A673 (cell line): ENCODE measurements around the gene ACKR3. TPM values are rescaled to one million over a fixed set of nuclear protein-coding genes. Genes with fewer than 3 reads are reported as not detected.

Experiments used
- BruUV-seq: library from RNA; stranded (reverse); fragments of 400-500 nt; replicated peaks from 2 replicates; lab custom pipeline; 2021; lab: Mats Ljungman, UMichigan
- CTCF ChIA-PET: fragments of 300-600 bp; sonication (Branson Sonifier 250); formaldehyde crosslinking; loops from one replicate; lab custom pipeline; 2022; ENCODE audit warnings: antibody characterized with exemption; lab: Charles Lee
- POLR2A ChIA-PET: fragments of 300-600 bp; sonication (Branson Sonifier 250); formaldehyde crosslinking; loops from one replicate; lab custom pipeline; 2022; ENCODE audit warnings: antibody characterized with exemption; ENCODE audit not compliant: low non-redundant PET; lab: Charles Lee
- DNase-seq: peaks from one replicate; pipeline ENCODE4 v3.0.0-alpha.2; 2015; ENCODE audit warnings: low spot score
- H3K27ac ChIP-seq: fragments of 200-600 bp; sonication (generic); 2 replicates; pipeline ENCODE4 v1.5.1; 2016; ENCODE audit warnings: mixed run types, low read depth, mild to moderate bottlenecking, mixed read lengths, antibody characterized with exemption, low read length; ENCODE audit not compliant: poor library complexity, severe bottlenecking
- H3K27me3 ChIP-seq: fragments of 200-600 bp; sonication (generic); replicated peaks from 2 replicates; pipeline ENCODE4 v1.6.1; 2017; ENCODE audit warnings: mixed run types, low read depth, mild to moderate bottlenecking, mixed read lengths, antibody characterized with exemption, low read length; ENCODE audit not compliant: insufficient read depth, poor library complexity
- H3K36me3 ChIP-seq: fragments of 200-600 bp; sonication (generic); 2 replicates; pipeline ENCODE4 v1.6.1; 2016; ENCODE audit warnings: mixed run types, mild to moderate bottlenecking, mixed read lengths, antibody characterized with exemption, low read length; ENCODE audit not compliant: insufficient read depth, poor library complexity, severe bottlenecking
- H3K4me1 ChIP-seq: fragments of 200-600 bp; sonication (generic); 2 replicates; pipeline ENCODE4 v1.6.1; 2017; ENCODE audit warnings: mixed run types, mild to moderate bottlenecking, mixed read lengths, antibody characterized with exemption, low read length; ENCODE audit not compliant: insufficient read depth, poor library complexity, severe bottlenecking
- H3K4me3 ChIP-seq: fragments of 200-600 bp; sonication (generic); 2 replicates; pipeline ENCODE4 v1.5.1; 2016; ENCODE audit warnings: low read depth, mixed run types, mild to moderate bottlenecking, mixed read lengths, low read length; ENCODE audit not compliant: poor library complexity, severe bottlenecking
- H3K9me3 ChIP-seq: fragments of 200-600 bp; sonication (generic); 2 replicates; pipeline ENCODE4 v1.6.1; 2016; ENCODE audit warnings: mixed run types, low read depth, mild to moderate bottlenecking, mixed read lengths, antibody characterized with exemption, low read length; ENCODE audit not compliant: poor library complexity, severe bottlenecking
- EZH2 ChIP-seq: fragments of 200-600 bp; sonication (generic); IDR thresholded peaks from 2 replicates; pipeline ENCODE4 v1.6.1; 2017; ENCODE audit warnings: borderline replicate concordance, low read depth, mild to moderate bottlenecking, mixed read lengths, antibody characterized with exemption, low read length; ENCODE audit not compliant: poor library complexity, severe bottlenecking
- intact Hi-C: fragments of 100-400 bp; cut with micrococcal nuclease; formaldehyde crosslinking; loops from one replicate; pipeline ENCODE4 v1.10.0; 2022; ENCODE audit not compliant: unreplicated experiment
- total RNA-seq: library from RNA; stranded (reverse); gene quantifications from 2 replicates; pipeline ENCODE4 v1.2.3, GENCODE V29; 2021
- TF ChIP-seq, protein P1 (sequence below): fragments of 300-800, 200-600 bp; sonication (generic); conservative IDR thresholded peaks from 2 replicates; pipeline ENCODE4 v1.5.1; 2017; ENCODE audit warnings: low read depth, mild to moderate bottlenecking, antibody characterized with exemption, low read length, moderate library complexity, mixed read lengths

Gene ACKR3
- total RNA-seq, 1 experiment from 2014 or later = 0.52 TPM

DNA sequence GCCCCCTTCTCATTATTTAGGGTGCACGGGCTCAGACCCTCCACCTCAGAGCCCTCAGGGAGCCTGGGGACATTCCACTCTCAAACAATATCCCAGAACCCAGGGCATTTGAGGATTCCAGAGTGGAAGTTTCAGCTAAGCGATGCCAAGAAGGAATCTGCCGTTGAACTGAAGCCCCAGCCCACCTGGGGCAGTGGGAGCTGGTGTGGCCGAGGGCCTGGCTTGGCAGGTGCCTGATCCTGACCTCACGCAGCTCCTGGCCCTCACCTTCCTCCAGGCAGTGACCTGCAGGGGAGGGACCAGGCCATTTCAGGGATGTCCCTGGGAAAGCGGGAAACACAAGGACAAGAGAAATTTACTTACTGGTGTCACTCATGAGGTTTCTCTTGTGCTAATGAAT, 58.2 kb downstream of the ACKR3 start:
- DNase-seq = no peak
- intact Hi-C loops = no loop called here
- no peaks in the 10 kb centered on the region for H3K36me3 ChIP-seq
- H3K9me3 ChIP-seq = no peaks in the 10 kb centered on the region
- H3K4me1 ChIP-seq = no peaks in the 10 kb centered on the region
- TF ChIP-seq EZH2 = no peak
- TF ChIP-seq, protein P1, sequence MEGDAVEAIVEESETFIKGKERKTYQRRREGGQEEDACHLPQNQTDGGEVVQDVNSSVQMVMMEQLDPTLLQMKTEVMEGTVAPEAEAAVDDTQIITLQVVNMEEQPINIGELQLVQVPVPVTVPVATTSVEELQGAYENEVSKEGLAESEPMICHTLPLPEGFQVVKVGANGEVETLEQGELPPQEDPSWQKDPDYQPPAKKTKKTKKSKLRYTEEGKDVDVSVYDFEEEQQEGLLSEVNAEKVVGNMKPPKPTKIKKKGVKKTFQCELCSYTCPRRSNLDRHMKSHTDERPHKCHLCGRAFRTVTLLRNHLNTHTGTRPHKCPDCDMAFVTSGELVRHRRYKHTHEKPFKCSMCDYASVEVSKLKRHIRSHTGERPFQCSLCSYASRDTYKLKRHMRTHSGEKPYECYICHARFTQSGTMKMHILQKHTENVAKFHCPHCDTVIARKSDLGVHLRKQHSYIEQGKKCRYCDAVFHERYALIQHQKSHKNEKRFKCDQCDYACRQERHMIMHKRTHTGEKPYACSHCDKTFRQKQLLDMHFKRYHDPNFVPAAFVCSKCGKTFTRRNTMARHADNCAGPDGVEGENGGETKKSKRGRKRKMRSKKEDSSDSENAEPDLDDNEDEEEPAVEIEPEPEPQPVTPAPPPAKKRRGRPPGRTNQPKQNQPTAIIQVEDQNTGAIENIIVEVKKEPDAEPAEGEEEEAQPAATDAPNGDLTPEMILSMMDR = no peak
- POLR2A ChIA-PET = no interaction called here
- CTCF ChIA-PET = no interaction called here
- H3K27ac ChIP-seq = no peak overlapping the region
- H3K4me3 ChIP-seq = no peak overlapping the region
- H3K27me3 ChIP-seq = peaks cover 6% of the 10 kb centered on the region
- BruUV-seq = no TSS peak

DNA sequence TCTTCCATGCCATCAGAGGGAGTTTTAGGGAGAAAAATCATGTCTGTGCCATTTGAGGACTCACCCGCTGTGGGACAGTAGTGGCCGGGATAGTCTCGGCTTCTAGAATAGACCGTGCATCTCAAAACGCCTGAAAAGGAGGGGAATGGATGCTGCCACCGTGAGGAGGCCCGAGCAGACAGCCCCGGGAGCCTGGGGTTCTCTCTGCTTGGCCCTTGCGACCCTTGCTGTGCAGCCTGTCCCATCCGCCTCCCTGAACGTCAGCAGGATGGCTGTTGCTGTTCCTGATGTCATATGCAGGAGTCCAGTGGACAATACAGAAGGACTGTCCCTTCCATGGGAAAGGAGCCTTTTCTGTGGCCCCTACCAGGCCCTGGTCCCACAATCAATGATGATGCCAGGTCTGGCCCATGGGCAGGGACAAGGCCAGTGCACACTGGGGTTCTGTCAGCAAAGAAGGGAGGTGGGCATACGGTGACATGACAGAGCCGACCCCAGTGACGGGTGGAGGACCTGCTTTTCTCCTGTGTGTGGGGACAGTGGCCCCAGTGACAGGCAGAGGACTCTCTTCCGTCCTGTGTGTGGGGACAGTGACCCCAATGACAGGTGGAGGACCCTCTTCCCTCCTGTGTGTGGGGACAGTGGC, 58.8 kb downstream of the ACKR3 start:
- TF ChIP-seq, protein P1 = no peak
- TF ChIP-seq EZH2 = no peak
- Histone ChIP-seq H3K4me3 (no peak overlapping the region), H3K27me3 (peaks cover 6% of the 10 kb centered on the region), H3K9me3 (no peaks in the 10 kb centered on the region), H3K27ac (no peak overlapping the region), H3K36me3 (no peaks in the 10 kb centered on the region), H3K4me1 (no peaks in the 10 kb centered on the region)
- ChIA-PET CTCF (no interaction called here), POLR2A (no interaction called here)
- BruUV-seq = no TSS peak
- intact Hi-C loops = no loop called here
- DNase-seq = no peak

DNA sequence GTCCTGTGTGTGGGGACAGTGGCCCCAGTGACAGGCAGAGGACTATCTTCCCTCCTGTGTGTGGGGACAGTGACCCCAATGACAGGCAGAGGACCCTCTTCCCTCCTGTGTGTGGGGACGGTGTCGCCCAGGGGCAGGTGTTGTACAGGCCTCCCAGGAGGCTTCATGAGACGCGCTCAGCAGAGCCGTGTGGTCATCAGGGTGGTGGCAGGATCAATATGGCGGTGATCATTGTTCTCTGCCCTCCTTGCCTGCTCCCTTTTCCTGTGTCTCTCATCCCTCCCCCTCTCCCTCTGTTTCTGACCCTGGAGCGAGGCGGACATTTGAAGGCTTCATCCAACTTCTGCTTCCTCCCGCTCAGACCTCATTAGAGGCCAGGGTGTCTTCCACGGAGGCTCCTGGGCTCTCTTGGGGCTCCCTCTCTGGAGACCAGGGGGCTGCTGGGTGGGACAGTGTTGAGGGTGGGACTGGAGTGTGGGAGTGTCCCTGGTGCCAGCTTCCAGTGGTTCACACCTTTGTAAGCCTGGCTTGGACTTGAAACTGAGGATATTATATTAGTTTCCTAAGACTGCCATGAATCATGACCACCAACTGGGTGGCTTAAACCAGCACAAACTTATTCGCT, 59.5 kb downstream of the ACKR3 start:
- Histone ChIP-seq H3K4me1 (no peaks in the 10 kb centered on the region), H3K27me3 (peaks cover 6% of the 10 kb centered on the region), H3K4me3 (no peak overlapping the region), H3K9me3 (no peaks in the 10 kb centered on the region), H3K36me3 (no peaks in the 10 kb centered on the region), H3K27ac (no peak overlapping the region)
- no peak for DNase-seq
- BruUV-seq = no TSS peak
- intact Hi-C loops = no loop called here
- no peak for TF ChIP-seq EZH2
- TF ChIP-seq, protein P1 = no peak
- ChIA-PET CTCF (no interaction called here), POLR2A (no interaction called here)
